Ovary (tissue), 9 donors: ENCODE results near the gene CCDC78. TPM values are rescaled to one million over a fixed set of nuclear protein-coding genes. Genes with fewer than 3 reads are reported as not detected.

Experiments
- DNase-seq, 5 donors: peaks; one replicate each; pipeline ENCODE4 v3.0.0-alpha.2; 2019 to 2020
- H3K27ac ChIP-seq, 2 donors: fragments of 200-600 bp; one replicate each; pipeline versions ENCODE4 v1.5.1 to v1.8.0; 2019 to 2022
- H3K27me3 ChIP-seq: fragments of 200-600 bp; one replicate; pipeline ENCODE4 v1.8.0; 2022
- H3K36me3 ChIP-seq: fragments of 200-600 bp; sonication (generic); one replicate; pipeline ENCODE4 v1.5.1; 2019
- H3K4me1 ChIP-seq: one replicate; pipeline ENCODE4 v1.8.1; 2013; ENCODE audit warnings: mild to moderate bottlenecking, moderate library complexity; ENCODE audit not compliant: insufficient read depth
- H3K4me3 ChIP-seq: fragments of 200-600 bp; sonication (generic); one replicate; pipeline ENCODE4 v1.5.1; 2017
- H3K9me3 ChIP-seq, 2 donors: fragments of 200-600 bp in 1 of 2; sonication (generic) in 1 of 2; one replicate each; pipeline versions ENCODE4 v1.5.1 to v1.8.1; 2013 to 2019; ENCODE audit warnings: mild to moderate bottlenecking in 1 of 2, moderate library complexity in 1 of 2
- CTCF ChIP-seq, 3 donors: fragments of 450-650 bp in 2 of 3; fragments of 200-600 bp in 1 of 3; IDR thresholded peaks; one replicate each; pipeline versions ENCODE4 v1.5.1 to v1.8.0; 2016 to 2022; ENCODE audit warnings: antibody characterized with exemption in 3 of 3, mild to moderate bottlenecking in 1 of 3
- EP300 ChIP-seq: sonication (generic); formaldehyde crosslinking; IDR thresholded peaks from one replicate; pipeline ENCODE4 v1.6.1; 2017; ENCODE audit warnings: antibody characterized with exemption
- POLR2A ChIP-seq: fragments of 450-650 bp; IDR thresholded peaks from one replicate; pipeline ENCODE4 v1.6.1; 2017; ENCODE audit warnings: antibody characterized with exemption, mild to moderate bottlenecking, moderate library complexity
- WGBS, 3 donors: extraction: QIAGEN DNeasy Blood & Tissue Kit in 1 of 3; methylation state at CpG; one replicate each; pipeline versions ENCODE4 v1.1.5 to v1.1.7; 2013 to 2017; 5-methylcytosine and 5-hydroxymethylcytosine counted together
- intact Hi-C, 4 donors: fragments of 100-400 bp; cut with DNase I; formaldehyde crosslinking; loops; one replicate each; pipeline versions ENCODE4 v1.11.0 to v1.15.1; 2022 to 2023
- microRNA counts: library from miRNA; unstranded; fragments of <30 nt; microRNA quantifications from one replicate; lab custom pipeline; 2016
- microRNA-seq, 3 donors: library from miRNA; unstranded; fragments of <30 nt; microRNA quantifications; one replicate each; pipeline versions ENCODE4 to v1.2.0, GENCODE V29; 2019 to 2020
- polyA plus RNA-seq, 2 donors: library from polyadenylated mRNA; stranded (reverse); fragments of 200-250 nt in 1 of 2; fragments of 350-450 nt in 1 of 2; fragmentation: Illumina TruSeq in 1 of 2; extraction: RNeasy Lipid Tissue Mini Kit (QIAGEN cat#74804) in 1 of 2; gene quantifications; one replicate each; pipeline ENCODE4 v1.2.3, GENCODE V29; 2013 to 2014
- small RNA-seq: library from RNA; depleted of rRNA; stranded (forward); fragments of <200 nt; gene quantifications from one replicate; pipeline ENCODE3, GENCODE V24; 2016
- total RNA-seq, 7 donors: library from RNA; depleted of rRNA in 2 of 7; stranded (reverse); fragments of >200 nt in 2 of 7; fragmentation: NEBNext Ultra II Directional in 3 of 7; extraction: Animal tissue kit (Norgen Biotek cat#: 25700) in 3 of 7; gene quantifications; one replicate each; pipeline versions ENCODE4 v1.1.0 to v1.2.4, GENCODE V29; 2016 to 2023
- donor health status: DM: no; HTN: no; CAD: no; lungs with moderate emphysema.
- donor health status: DM: no; HTN: no; CAD: no.
- donor health status: Bipolar disorder and iron deficiency.
- donor health status: DM: yes; HTN: yes; CAD: no.
- donor health status: DM: no; HTN: no; CAD: no.
- donor health status: DM: yes; HTN: yes; CAD: no.

Gene CCDC78
- total and polyA plus RNA-seq, 9 donors = 0.40 to 44.3 (median 4.6) TPM; not detected in 2

GRCh38 chr16:673399-673991 is 52.7 kb downstream of the CCDC78 start:
- Histone ChIP-seq H3K9me3 (no peaks in the 10 kb centered on the region), H3K4me3 (no peak overlapping the region), H3K36me3 (no peaks in the 10 kb centered on the region), H3K27ac (no peak overlapping the region), H3K4me1 (peaks cover 12% of the 10 kb centered on the region), H3K27me3 (no peaks in the 10 kb centered on the region)
- no peak for TF ChIP-seq POLR2A
- TF ChIP-seq CTCF (IDR thresholded peaks at IDR 0.05) = no peak
- no peak for TF ChIP-seq EP300
- intact Hi-C loops = no loop called here
- 83 to 90% (median 87%) methylated on average over 12 to 18 of the region's 18 CpGs for WGBS, 3 donors
- no peak for DNase-seq

- TF ChIP-seq CTCF (IDR thresholded peaks at IDR 0.05) = no peak
- TF ChIP-seq POLR2A = no peak
- no peak for TF ChIP-seq EP300
- Histone ChIP-seq H3K9me3 (no peaks in the 10 kb centered on the region), H3K4me1 (peaks cover 12% of the 10 kb centered on the region), H3K36me3 (no peaks in the 10 kb centered on the region), H3K27me3 (no peaks in the 10 kb centered on the region), H3K27ac (no peak overlapping the region), H3K4me3 (no peak overlapping the region)
- DNase-seq = no peak
- 93 to 94% (median 93%) methylated on average over 16 to 21 of the region's 21 CpGs for WGBS, 3 donors
- intact Hi-C loops = no loop called here
These were observed 53.4 kb downstream of the CCDC78 start for GRCh38 chr16:672851-673250.

MicroRNAs within 50 kb of the gene (microRNA counts, 767-probe panel; counts per million panel counts)
- microRNA hsa-miR-662 (lab: Ali Mortazavi, UCI) = 530 counts per million, percentile 78 among the panel's probes with 10 or more counts

Small RNA genes within 50 kb of the gene (microRNA-seq; reads per million reads assigned to microRNA genes)
- 0 reads per million in 3 donors for gene MIR662

Small RNA genes within 50 kb of the gene (small RNA-seq; reads per million reads assigned to genes)
- not detected for gene MIR662

Other genes with a start within 250 kb of the CCDC78 start
- 10 to 100 TPM; 16.9 to 38.9 (median 30.5) TPM for gene CAPN15, start 198.7 kb downstream of the CCDC78 start, total RNA-seq
- gene CAPN15, start 198.7 kb downstream of the CCDC78 start, polyA plus RNA-seq = 10 to 100 TPM in 1 of 2 donors, 1 to 10 TPM in 1; 1.6 to 19.4 TPM
- gene PRR35, start 166.0 kb downstream of the CCDC78 start, total RNA-seq = not detected
- not detected for gene PRR35, start 166.0 kb downstream of the CCDC78 start, polyA plus RNA-seq
- gene NHLRC4, start 159.4 kb downstream of the CCDC78 start, total RNA-seq = 10 to 100 TPM in 1 of 7 donors, 1 to 10 TPM in 6; 3.2 to 15.4 (median 5.0) TPM
- 1 to 10 TPM in 1 of 2 donors, under 1 TPM in 1; 0.53 to 5.9 TPM for gene NHLRC4, start 159.4 kb downstream of the CCDC78 start, polyA plus RNA-seq
- 10 to 100 TPM; 24.1 to 47.7 (median 39.8) TPM for gene PIGQ, start 156.5 kb downstream of the CCDC78 start, total RNA-seq
- gene PIGQ, start 156.5 kb downstream of the CCDC78 start, polyA plus RNA-seq = 10 to 100 TPM in 1 of 2 donors, 1 to 10 TPM in 1; 4.3 to 36.3 TPM
- gene RAB40C, start 136.4 kb downstream of the CCDC78 start, total RNA-seq = 10 to 100 TPM; 11.7 to 24.1 (median 21.4) TPM
- 10 to 100 TPM in 1 of 2 donors, 1 to 10 TPM in 1; 1.9 to 21.0 TPM for gene RAB40C, start 136.4 kb downstream of the CCDC78 start, polyA plus RNA-seq
- 1 to 10 TPM in 5 of 7 donors, under 1 TPM in 2; 0.57 to 2.6 (median 1.3) TPM for gene WFIKKN1, start 95.5 kb downstream of the CCDC78 start, total RNA-seq
- under 1 TPM; 0.10 to 0.59 TPM for gene WFIKKN1, start 95.5 kb downstream of the CCDC78 start, polyA plus RNA-seq
- 100 to 1,000 TPM in 2 of 7 donors, 10 to 100 TPM in 5; 61.8 to 139 (median 75.9) TPM for gene METTL26, start 90.1 kb downstream of the CCDC78 start, total RNA-seq
- 100 to 1,000 TPM in 1 of 2 donors, 10 to 100 TPM in 1; 12.2 to 113 TPM for gene METTL26, start 90.1 kb downstream of the CCDC78 start, polyA plus RNA-seq
- gene MCRIP2, start 84.6 kb downstream of the CCDC78 start, total RNA-seq = 10 to 100 TPM; 21.5 to 42.3 (median 31.3) TPM
- 10 to 100 TPM in 1 of 2 donors, under 1 TPM in 1; 0.98 to 22.9 TPM for gene MCRIP2, start 84.6 kb downstream of the CCDC78 start, polyA plus RNA-seq
- gene WDR90, start 77.1 kb downstream of the CCDC78 start, total RNA-seq = 10 to 100 TPM; 22.4 to 58.2 (median 45.1) TPM
- 10 to 100 TPM in 1 of 2 donors, 1 to 10 TPM in 1; 1.4 to 34.9 TPM for gene WDR90, start 77.1 kb downstream of the CCDC78 start, polyA plus RNA-seq
- gene RHOT2, start 58.3 kb downstream of the CCDC78 start, total RNA-seq = 100 to 1,000 TPM in 1 of 7 donors, 10 to 100 TPM in 6; 44.6 to 100 (median 80.6) TPM
- 10 to 100 TPM; 11.6 to 96.6 TPM for gene RHOT2, start 58.3 kb downstream of the CCDC78 start, polyA plus RNA-seq
- 1 to 10 TPM in 6 of 7 donors, under 1 TPM in 1; 0.50 to 4.3 (median 1.4) TPM for gene RHBDL1, start 50.8 kb downstream of the CCDC78 start, total RNA-seq
- under 1 TPM in 1 of 2 donors, not detected in 1; 0.80 TPM for gene RHBDL1, start 50.8 kb downstream of the CCDC78 start, polyA plus RNA-seq
- 100 to 1,000 TPM in 4 of 7 donors, 10 to 100 TPM in 3; 72.3 to 115 (median 102) TPM for gene STUB1, start 46.0 kb downstream of the CCDC78 start, total RNA-seq
- gene STUB1, start 46.0 kb downstream of the CCDC78 start, polyA plus RNA-seq = 100 to 1,000 TPM in 1 of 2 donors, 10 to 100 TPM in 1; 20.1 to 107 TPM
- 10 to 100 TPM; 36.6 to 73.9 (median 64.0) TPM for gene JMJD8, start 42.1 kb downstream of the CCDC78 start, total RNA-seq
- 10 to 100 TPM; 10.2 to 53.8 TPM for gene JMJD8, start 42.1 kb downstream of the CCDC78 start, polyA plus RNA-seq
- gene WDR24, start 36.0 kb downstream of the CCDC78 start, total RNA-seq = 10 to 100 TPM in 6 of 7 donors, 1 to 10 TPM in 1; 8.4 to 17.3 (median 13.4) TPM
- gene WDR24, start 36.0 kb downstream of the CCDC78 start, polyA plus RNA-seq = 10 to 100 TPM in 1 of 2 donors, under 1 TPM in 1; 0.42 to 10.3 TPM
- 1 to 10 TPM in 4 of 7 donors, under 1 TPM in 2, not detected in 1; 0.48 to 2.5 (median 1.4) TPM for gene FBXL16, start 20.6 kb downstream of the CCDC78 start, total RNA-seq
- under 1 TPM; 0.22 to 0.25 TPM for gene FBXL16, start 20.6 kb downstream of the CCDC78 start, polyA plus RNA-seq
- gene METRN, start 11.3 kb downstream of the CCDC78 start, total RNA-seq = 10 to 100 TPM in 5 of 7 donors, 1 to 10 TPM in 2; 4.0 to 57.1 (median 15.7) TPM
- gene METRN, start 11.3 kb downstream of the CCDC78 start, polyA plus RNA-seq = 1 to 10 TPM in 1 of 2 donors, under 1 TPM in 1; 0.40 to 5.6 TPM
- 10 to 100 TPM; 15.9 to 43.9 (median 26.0) TPM for gene ANTKMT, start 5.3 kb downstream of the CCDC78 start, total RNA-seq
- gene ANTKMT, start 5.3 kb downstream of the CCDC78 start, polyA plus RNA-seq = 10 to 100 TPM in 1 of 2 donors, not detected in 1; 13.2 TPM
- 10 to 100 TPM in 1 of 7 donors, 1 to 10 TPM in 6; 2.6 to 25.7 (median 3.6) TPM for gene HAGHL, start 663 bp upstream of the CCDC78 start, total RNA-seq
- gene HAGHL, start 663 bp upstream of the CCDC78 start, polyA plus RNA-seq = 1 to 10 TPM in 1 of 2 donors, not detected in 1; 2.6 TPM
- gene CIAO3, start 14.6 kb upstream of the CCDC78 start, total RNA-seq = 10 to 100 TPM; 20.8 to 32.5 (median 22.2) TPM
- gene CIAO3, start 14.6 kb upstream of the CCDC78 start, polyA plus RNA-seq = 10 to 100 TPM in 1 of 2 donors, 1 to 10 TPM in 1; 8.5 to 18.0 TPM
- 100 to 1,000 TPM in 1 of 7 donors, 10 to 100 TPM in 3, 1 to 10 TPM in 2, under 1 TPM in 1; 0.40 to 314 (median 13.6) TPM for gene MSLN, start 34.3 kb upstream of the CCDC78 start, total RNA-seq
- 1 to 10 TPM; 1.5 to 1.9 TPM for gene MSLN, start 34.3 kb upstream of the CCDC78 start, polyA plus RNA-seq
- gene RPUSD1, start 61.9 kb upstream of the CCDC78 start, total RNA-seq = 10 to 100 TPM; 11.1 to 18.6 (median 16.1) TPM
- gene RPUSD1, start 61.9 kb upstream of the CCDC78 start, polyA plus RNA-seq = 10 to 100 TPM in 1 of 2 donors, not detected in 1; 13.1 TPM
- 10 to 100 TPM in 6 of 7 donors, 1 to 10 TPM in 1; 8.5 to 25.5 (median 18.7) TPM for gene CHTF18, start 62.2 kb upstream of the CCDC78 start, total RNA-seq
- 10 to 100 TPM in 1 of 2 donors, under 1 TPM in 1; 0.32 to 21.7 TPM for gene CHTF18, start 62.2 kb upstream of the CCDC78 start, polyA plus RNA-seq
- gene GNG13, start 74.3 kb upstream of the CCDC78 start, total RNA-seq = not detected
- not detected for gene GNG13, start 74.3 kb upstream of the CCDC78 start, polyA plus RNA-seq
- 10 to 100 TPM; 18.7 to 31.9 (median 23.8) TPM for gene LMF1, start 244.5 kb upstream of the CCDC78 start, total RNA-seq
- gene LMF1, start 244.5 kb upstream of the CCDC78 start, polyA plus RNA-seq = 10 to 100 TPM in 1 of 2 donors, 1 to 10 TPM in 1; 7.8 to 17.8 TPM